HepG2 (cell line): Measurements from ENCODE around the gene RPL36AL. TPM values are rescaled to one million over a fixed set of nuclear protein-coding genes. Genes with fewer than 3 reads are reported as not detected.
A peak's percentile ranks its signal among the peaks of the same experiment; 100 is the strongest.

ENCODE experiments used
- CEBPB ChIP-seq: IDR thresholded peaks from 2 replicates; pipeline ENCODE4 v1.6.1; 2011; ENCODE audit warnings: low read depth, low read length, improper control_type of control experiment, borderline replicate concordance
- FOXK2 ChIP-seq: fragments of 450-650 bp; IDR thresholded peaks from 2 replicates; pipeline ENCODE4 v1.6.1; 2016
- HOMEZ ChIP-seq: IDR thresholded peaks from 2 replicates; pipeline ENCODE4 v1.6.1; 2016; ENCODE audit warnings: low read depth
- MIXL1 ChIP-seq: IDR thresholded peaks from 2 replicates; pipeline ENCODE4 v1.6.1; 2016
- ONECUT2 ChIP-seq: sonication (generic); formaldehyde crosslinking; IDR thresholded peaks from 2 replicates; pipeline ENCODE4 v1.4.0; 2020; ENCODE audit warnings: missing genetic modification reagents
- PRDM15 ChIP-seq: sonication (generic); formaldehyde crosslinking; IDR thresholded peaks from 2 replicates; pipeline ENCODE4 v1.4.0; 2020; ENCODE audit warnings: missing genetic modification reagents
- REST ChIP-seq, 2 experiments: IDR thresholded peaks; 2 replicates each; pipeline ENCODE4 v1.6.1; 2011 to 2012; ENCODE audit warnings: low read length in 2 of 2, borderline replicate concordance in 1 of 2, low read depth in 1 of 2, mild to moderate bottlenecking in 1 of 2, moderate library complexity in 1 of 2
- SAP130 ChIP-seq: IDR thresholded peaks from 2 replicates; pipeline ENCODE4 v1.6.1; 2016; ENCODE audit warnings: low read depth
- TRIM22 ChIP-seq: fragments of 450-650 bp; IDR thresholded peaks from 2 replicates; pipeline ENCODE4 v1.6.1; 2017
- ZFP36L2 ChIP-seq: sonication (generic); formaldehyde crosslinking; IDR thresholded peaks from 2 replicates; pipeline ENCODE4 v1.4.0; 2020; ENCODE audit warnings: missing genetic modification reagents
- ZNF430 ChIP-seq: sonication (generic); formaldehyde crosslinking; IDR thresholded peaks from 2 replicates; pipeline ENCODE4 v1.9.0; 2021; ENCODE audit warnings: mild to moderate bottlenecking, missing genetic modification reagents
- polyA plus RNA-seq, 8 experiments: library from polyadenylated mRNA; depleted of rRNA in 3 of 8; stranded (reverse) in 7 of 8; unstranded in 1 of 8; fragments of >200 nt; fragmentation: Illumina TruSeq in 4 of 8; extraction: Trizol in 4 of 8; gene quantifications; 2 replicates each; pipeline versions ENCODE4 v1.2.1 to v1.2.3, GENCODE V29; 2011 to 2016; ENCODE audit warnings: low read depth in 4 of 8, missing spikeins in 1 of 8, mixed read lengths in 1 of 8; ENCODE audit not compliant: insufficient read depth in 1 of 8
- total RNA-seq, 5 experiments: library from RNA; depleted of rRNA; stranded (reverse); fragments of >200 nt; fragmentation: Illumina TruSeq; extraction: Trizol; gene quantifications; 2 replicates each; pipeline ENCODE4 v1.2.3, GENCODE V29; 2016; ENCODE audit warnings: low read depth in 1 of 5

Gene RPL36AL
- total and polyA plus RNA-seq, 2 of the 13 experiments (the other 11 are each of a cell fraction or from before 2014, with no cell fraction given): 90.0 to 294 TPM

GRCh38 chr14:49640540-49641417 is 20.4 kb upstream of the RPL36AL start (continued):
- TF ChIP-seq TRIM22: no peak
- TF ChIP-seq CEBPB: peak; percentile 93
- no peak for TF ChIP-seq ONECUT2 (CRISPR knock-in tag)
- TF ChIP-seq ZNF430 (CRISPR knock-in tag): 0 out of 2 replicates have a peak, but pooled peaks have one; percentile 15
- no peak for TF ChIP-seq HOMEZ (CRISPR knock-in tag)
- no peak for TF ChIP-seq FOXK2
- no peak for TF ChIP-seq PRDM15 (CRISPR knock-in tag)
- no peak for TF ChIP-seq REST (IDR thresholded peaks at IDR 0.05; ENCODE audit: borderline replicate concordance in 1 of 2, low read depth in 1 of 2, low read length in 2 of 2)
- no peak for TF ChIP-seq SAP130 (CRISPR knock-in tag)
- no peak for TF ChIP-seq MIXL1
- TF ChIP-seq ZFP36L2 (CRISPR knock-in tag): no peak
- TF ChIP-seq, all 625 proteins: peak for 8
